MCF 10A (cell line): ENCODE data around the gene TLR4. TPM values are rescaled to one million over a fixed set of nuclear protein-coding genes. Genes with fewer than 3 reads are reported as not detected.

ENCODE experiments used
- BruUV-seq: library from RNA; stranded (reverse); fragments of 400-500 nt; replicated peaks from 2 replicates; lab custom pipeline; 2021; lab: Mats Ljungman, UMichigan
- CTCF ChIA-PET: fragments of 300-600 bp; sonication (Branson Sonifier 250); formaldehyde crosslinking; extraction: SDS; loops from one replicate; lab custom pipeline; 2021; ENCODE audit warnings: antibody characterized with exemption, inconsistent platforms; lab: Yijun Ruan, JAX
- POLR2A ChIA-PET: fragments of 300-600, 350-650 bp; sonication (Branson Sonifier 250); formaldehyde crosslinking; extraction: SDS; loops from one replicate; lab custom pipeline; 2020; ENCODE audit warnings: antibody characterized with exemption, inconsistent platforms; lab: Yijun Ruan, JAX
- DNase-seq: peaks from one replicate; pipeline ENCODE4 v3.0.0-alpha.2; 2018; ENCODE audit not compliant: unreplicated experiment
- H3K27ac Mint-ChIP-seq: one replicate; pipeline ENCODE4 v1.8.0; 2022; ENCODE audit warnings: mild to moderate bottlenecking, low read depth, mixed read lengths; ENCODE audit not compliant: unreplicated experiment
- H3K27me3 Mint-ChIP-seq: one replicate; pipeline ENCODE4 v1.8.0; 2022; ENCODE audit warnings: mixed read lengths; ENCODE audit not compliant: insufficient read depth, unreplicated experiment
- H3K36me3 Mint-ChIP-seq: one replicate; pipeline ENCODE4 v1.8.0; 2022; ENCODE audit warnings: mild to moderate bottlenecking, moderate library complexity, mixed read lengths; ENCODE audit not compliant: insufficient read depth, unreplicated experiment
- H3K4me1 Mint-ChIP-seq: one replicate; pipeline ENCODE4 v1.8.0; 2022; ENCODE audit warnings: mixed read lengths; ENCODE audit not compliant: insufficient read depth, unreplicated experiment
- H3K4me3 Mint-ChIP-seq: one replicate; pipeline ENCODE4 v1.8.0; 2022; ENCODE audit warnings: mild to moderate bottlenecking, moderate library complexity, mixed read lengths; ENCODE audit not compliant: unreplicated experiment
- H3K9me3 Mint-ChIP-seq: one replicate; pipeline ENCODE4 v1.8.0; 2022; ENCODE audit warnings: mixed read lengths; ENCODE audit not compliant: unreplicated experiment
- CTCF ChIP-seq: fragments of 200-600 bp; IDR thresholded peaks from one replicate; pipeline ENCODE4 v1.8.0; 2022; ENCODE audit warnings: antibody characterized with exemption, mild to moderate bottlenecking; ENCODE audit not compliant: unreplicated experiment
- intact Hi-C: fragments of 100-400 bp; cut with micrococcal nuclease; formaldehyde crosslinking; loops from 2 replicates; pipeline ENCODE4 v1.14.1; 2022
- total RNA-seq: library from RNA; stranded (reverse); gene quantifications from 2 replicates; pipeline ENCODE4 v1.2.3, GENCODE V29; 2022

Gene TLR4
- total RNA-seq, 1 experiment from 2014 or later, result not detected

GRCh38 chr9:117734082-117734481 is 29.9 kb downstream of the TLR4 start:
- no TSS peak for BruUV-seq
- H3K4me1 Mint-ChIP-seq, result no peaks in the 10 kb centered on the region
- H3K27ac Mint-ChIP-seq, result no peak overlapping the region
- no peaks in the 10 kb centered on the region for H3K27me3 Mint-ChIP-seq
- peaks cover 46% of the 10 kb centered on the region for H3K9me3 Mint-ChIP-seq
- DNase-seq, result no peak
- ChIA-PET POLR2A (no interaction called here), CTCF (no interaction called here)
- TF ChIP-seq CTCF, result no peak
- no peaks in the 10 kb centered on the region for H3K36me3 Mint-ChIP-seq
- intact Hi-C loops, result no loop called here
- no peak overlapping the region for H3K4me3 Mint-ChIP-seq

GRCh38 chr9:117734523-117735314 is 30.5 kb downstream of the TLR4 start:
- H3K4me1 Mint-ChIP-seq, result no peaks in the 10 kb centered on the region
- no peak for TF ChIP-seq CTCF
- no TSS peak for BruUV-seq
- no peak overlapping the region for H3K27ac Mint-ChIP-seq
- no peak overlapping the region for H3K4me3 Mint-ChIP-seq
- ChIA-PET POLR2A (no interaction called here), CTCF (no interaction called here)
- no peak for DNase-seq
- H3K9me3 Mint-ChIP-seq, result peaks cover 39% of the 10 kb centered on the region
- H3K27me3 Mint-ChIP-seq, result no peaks in the 10 kb centered on the region
- no peaks in the 10 kb centered on the region for H3K36me3 Mint-ChIP-seq
- intact Hi-C loops, result no loop called here

- BruUV-seq, result no TSS peak
- ChIA-PET CTCF (no interaction called here), POLR2A (interaction anchor here (1.5 kb wide), 1 partner anchor 26 kb away, joined by 3 read pairs; no protein-coding TSS in a partner anchor)
- Mint-ChIP-seq H3K36me3 (no peaks in the 10 kb centered on the region), H3K4me3 (no peak overlapping the region), H3K27me3 (no peaks in the 10 kb centered on the region), H3K27ac (no peak overlapping the region), H3K4me1 (no peaks in the 10 kb centered on the region), H3K9me3 (peaks cover 38% of the 10 kb centered on the region)
- intact Hi-C loops, result no loop called here
- TF ChIP-seq CTCF, result no peak
- no peak for DNase-seq
Measured at GRCh38 chr9:117737721-117738226, 33.6 kb downstream of the TLR4 start.

- no peak for DNase-seq
- BruUV-seq, result no TSS peak
- Mint-ChIP-seq H3K36me3 (no peaks in the 10 kb centered on the region), H3K9me3 (peaks cover 26% of the 10 kb centered on the region), H3K27ac (no peak overlapping the region), H3K4me3 (no peak overlapping the region), H3K27me3 (no peaks in the 10 kb centered on the region), H3K4me1 (no peaks in the 10 kb centered on the region)
- intact Hi-C loops, result no loop called here
- CTCF ChIA-PET, result no interaction called here
- no peak for TF ChIP-seq CTCF
- POLR2A ChIA-PET, result no interaction called here
Measured at GRCh38 chr9:117739206-117739605, 35.0 kb downstream of the TLR4 start.
